Stimulated activated CD4-positive, alpha-beta T cell treated with anti-CD3 and anti-CD28 coated beads, Interleukin-12 subunit alpha, Interleukin-12 subunit beta, amount 100 ng/mL, for 48 hours (primary cell): ENCODE measurements around the gene PTPN2.

Experiments used
- DNase-seq, 3 donors: peaks; one replicate each; pipeline ENCODE4 v3.0.0-alpha.2; 2020; ENCODE audit warnings: low read depth in 2 of 3, low spot score in 1 of 3

Gene PTPN2

GRCh38 chr18:12860530-12860929, 23.5 kb downstream of the PTPN2 start:
- no peak for DNase-seq

DNA sequence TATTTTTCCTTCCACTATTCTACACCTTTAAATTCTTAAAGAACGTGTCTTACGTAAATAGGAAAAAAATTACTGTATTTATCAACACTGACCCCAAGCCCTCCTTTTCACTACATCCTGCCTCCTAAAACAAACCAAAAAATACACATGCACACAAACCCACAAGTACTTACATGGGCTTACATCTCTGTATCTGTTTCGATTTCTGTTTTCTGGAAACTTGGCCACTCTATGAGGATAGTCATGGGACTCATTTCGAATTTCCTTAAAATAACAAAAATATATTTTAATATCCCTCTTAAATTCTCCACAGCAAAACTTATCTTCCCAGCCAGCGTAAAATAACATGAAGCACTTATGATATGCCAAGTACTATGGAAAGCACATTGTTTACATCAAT, 25.0 kb downstream of the PTPN2 start:
- no peak for DNase-seq

DNA sequence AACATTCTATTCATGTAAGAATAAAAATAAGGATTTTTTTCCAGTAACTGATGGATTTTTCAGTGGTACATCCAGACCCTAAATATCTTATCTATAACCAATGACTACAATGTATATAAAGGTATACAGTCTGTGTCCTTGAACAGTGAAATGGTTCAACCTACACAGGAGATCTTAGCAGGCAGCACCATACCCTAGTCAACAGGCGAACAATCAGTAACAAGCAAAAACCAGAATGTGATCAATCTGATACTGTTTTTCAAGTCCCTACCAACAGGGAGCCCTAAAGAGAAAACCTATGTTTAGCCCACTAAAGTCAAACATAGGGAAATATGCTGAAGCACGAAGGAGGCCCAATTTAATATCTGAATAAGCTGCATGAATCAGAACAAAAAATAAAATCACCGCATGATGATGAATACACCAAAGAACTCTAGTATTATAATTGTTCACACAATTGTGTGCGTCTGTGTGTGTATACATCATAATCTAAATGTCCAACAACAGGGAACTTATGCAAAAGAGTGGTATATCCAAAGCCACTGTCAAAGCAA, 26.0 kb downstream of the PTPN2 start:
- DNase-seq: no peak

GRCh38 chr18:12857215-12857905, 26.7 kb downstream of the PTPN2 start:
- DNase-seq: peak in 2 of 3 donors; percentile 37 to 41

DNA sequence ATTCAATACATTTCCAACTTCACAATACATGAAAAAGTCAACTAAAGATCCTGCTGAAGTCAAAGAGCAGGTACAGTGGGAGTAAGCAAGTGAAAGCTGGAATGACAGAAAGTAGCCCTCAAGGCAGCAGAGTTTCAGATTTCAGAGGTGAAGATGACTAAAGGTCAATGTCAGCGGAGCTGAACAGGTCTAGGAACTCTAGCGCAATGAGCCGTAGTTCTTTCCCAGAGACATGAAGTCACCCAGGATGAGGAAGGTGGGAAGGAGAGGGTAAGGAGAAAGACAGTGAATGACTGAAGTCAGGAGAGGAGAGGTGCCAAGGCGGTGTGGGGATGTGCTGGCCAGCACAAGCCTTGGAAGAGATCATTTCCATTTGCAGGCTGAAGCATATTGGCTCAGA, 28.1 kb downstream of the PTPN2 start:
- DNase-seq: no peak

- DNase-seq: no peak
Measured at GRCh38 chr18:12852566-12853315, 31.3 kb downstream of the PTPN2 start.

DNA sequence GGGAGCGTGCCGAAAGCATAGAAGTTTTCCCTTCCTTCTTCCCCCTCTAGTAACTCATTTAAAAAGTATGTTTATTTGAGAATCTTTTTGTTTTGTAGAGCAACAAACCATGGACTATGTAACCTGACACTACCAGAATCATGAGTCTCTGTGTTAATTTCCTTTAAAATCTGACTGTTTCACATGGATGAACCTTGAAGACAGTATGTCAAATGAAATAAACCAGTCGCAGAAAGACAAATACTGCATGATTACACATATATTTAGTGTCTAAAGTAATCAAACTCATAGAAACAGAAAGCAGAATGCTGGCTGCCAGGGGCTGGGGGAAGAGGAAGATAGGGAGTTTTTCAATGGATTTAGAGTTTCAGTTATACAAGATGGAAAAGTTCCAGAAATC, 32.3 kb downstream of the PTPN2 start:
- no peak for DNase-seq

DNA sequence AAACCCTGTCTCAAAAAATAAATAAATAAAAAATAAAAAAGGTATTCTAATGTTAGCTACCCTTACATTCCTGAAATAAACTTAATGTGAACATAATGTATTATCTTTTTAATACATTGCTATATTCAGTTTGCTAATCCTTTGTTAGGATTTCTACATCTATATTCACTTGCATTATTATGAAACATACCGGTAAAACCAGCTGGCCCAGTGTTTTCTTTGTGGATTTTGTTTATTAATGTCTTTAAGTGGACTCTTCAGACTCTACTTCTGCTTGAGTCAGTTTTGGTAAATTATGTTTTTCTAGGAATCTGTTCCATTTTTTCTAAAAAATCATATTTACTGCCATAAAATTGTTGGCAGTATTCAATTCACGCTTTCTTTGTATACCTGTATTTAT, 34.5 kb downstream of the PTPN2 start:
- no peak for DNase-seq

DNA sequence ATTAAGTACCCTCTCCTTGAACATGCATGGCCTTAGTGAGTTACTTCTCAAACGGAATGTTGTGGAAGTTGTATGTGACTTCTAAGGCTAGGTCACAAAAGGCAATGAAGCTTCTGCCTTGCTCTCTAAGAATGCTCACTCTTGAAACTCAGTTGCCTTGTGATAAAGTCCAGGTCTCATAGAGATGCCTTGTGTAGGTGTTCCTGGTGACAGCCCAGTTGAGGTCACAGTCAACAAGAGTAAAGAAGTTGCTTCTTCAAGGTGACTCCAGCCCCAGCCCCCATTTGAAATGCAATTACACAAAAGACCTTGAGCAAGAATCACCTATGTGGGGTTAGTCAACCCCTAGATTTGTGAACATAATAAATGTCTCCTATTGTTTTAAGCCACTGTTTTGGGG, 35.6 kb downstream of the PTPN2 start:
- DNase-seq: no peak

GRCh38 chr18:12844391-12844790, 39.6 kb downstream of the PTPN2 start:
- DNase-seq: no peak

- DNase-seq: no peak
Measured at GRCh38 chr18:12843420-12844350, 40.4 kb downstream of the PTPN2 start.

- no peak for DNase-seq
Measured at GRCh38 chr18:12842459-12843380, 41.3 kb downstream of the PTPN2 start.

DNA sequence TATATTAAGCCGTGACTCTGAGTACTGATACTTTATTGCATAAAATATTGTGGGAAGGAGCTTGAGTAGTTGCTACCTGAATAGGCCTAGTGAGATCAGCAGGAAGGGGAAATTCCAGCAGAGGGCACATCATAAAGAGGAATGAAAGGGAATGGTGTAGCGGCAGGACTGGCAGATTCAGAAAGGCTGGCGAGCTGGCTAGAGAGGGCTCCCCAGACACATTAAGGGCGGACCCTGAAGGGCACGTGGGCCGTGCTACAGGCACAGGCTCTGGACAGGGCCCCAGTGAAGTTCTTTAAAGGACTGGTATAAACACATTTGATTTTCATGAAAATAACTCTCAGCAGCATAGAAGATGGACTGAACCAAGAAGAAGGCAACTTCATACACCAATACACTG, 43.0 kb downstream of the PTPN2 start:
- no peak for DNase-seq

DNA sequence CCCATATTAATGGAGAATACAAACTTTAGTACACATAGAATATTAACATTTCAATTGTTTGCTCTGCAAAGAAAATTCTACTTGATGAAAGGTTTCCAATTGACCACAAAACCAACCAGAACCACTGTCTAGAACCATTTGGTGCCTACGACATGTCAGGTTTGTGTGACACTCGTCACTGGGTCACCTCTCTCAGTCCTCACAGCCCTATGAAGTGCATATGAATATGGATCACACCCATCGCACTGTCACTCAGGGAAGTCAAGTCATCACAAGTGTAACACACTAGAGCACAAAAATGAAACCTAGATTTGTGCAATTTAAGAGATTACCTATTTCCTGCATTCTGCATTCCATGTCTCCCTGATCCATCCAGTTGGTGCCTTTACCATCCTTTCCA, 43.7 kb downstream of the PTPN2 start:
- DNase-seq: no peak

- DNase-seq: peak in 1 of 3 donors; percentile 54
Measured at GRCh38 chr18:12839526-12840196, 44.4 kb downstream of the PTPN2 start.

DNA sequence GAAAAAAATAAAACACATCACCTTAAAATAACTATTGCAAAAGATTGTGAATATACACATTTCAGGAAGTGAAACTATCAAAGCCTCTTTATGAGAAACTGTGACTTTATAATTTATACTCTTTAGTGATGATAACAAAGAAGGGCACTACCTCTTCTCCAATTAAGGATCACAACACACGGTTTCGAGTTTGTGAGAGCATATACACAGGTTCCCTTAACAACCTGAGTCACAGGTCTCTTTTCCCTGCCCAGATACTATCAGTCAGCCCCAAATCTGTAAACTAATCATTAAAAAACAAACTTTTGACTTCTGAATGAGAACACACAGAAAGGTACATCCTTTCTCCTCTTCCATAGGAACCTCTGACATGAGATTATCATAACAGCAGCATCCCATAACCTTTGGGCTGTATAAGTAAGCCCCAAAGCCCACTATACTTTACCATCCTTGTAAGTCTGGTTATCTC, 44.9 kb downstream of the PTPN2 start:
- no peak for DNase-seq

GRCh38 chr18:12838178-12838634, 45.8 kb downstream of the PTPN2 start:
- DNase-seq: no peak

DNA sequence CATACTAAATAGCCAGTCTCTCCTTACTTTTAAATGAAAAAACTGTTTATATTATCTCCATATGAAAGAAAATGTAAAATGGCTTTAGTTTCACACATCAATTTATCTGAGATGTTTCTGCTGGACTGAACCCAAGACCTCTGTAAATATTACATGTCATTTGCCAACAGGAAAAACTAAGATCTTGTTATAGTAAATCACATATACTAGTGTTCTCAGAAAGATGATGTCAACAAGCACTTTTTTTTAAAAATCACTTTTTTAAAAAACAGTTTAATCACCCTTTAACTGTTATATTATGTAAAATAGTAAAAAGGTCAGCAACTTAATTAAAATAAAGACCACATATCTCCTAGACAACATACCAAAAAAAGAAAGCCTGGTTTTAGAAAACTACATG, 46.3 kb downstream of the PTPN2 start:
- DNase-seq: no peak

GRCh38 chr18:12836551-12836950, 47.5 kb downstream of the PTPN2 start:
- no peak for DNase-seq
